GM19467 (cell line): Measurements from ENCODE around the gene USP48.

Experiments used
- ATAC-seq: cut with Tn5 transposase; IDR thresholded peaks from one replicate; pipeline ENCODE4 v1.9.1; 2021; ENCODE audit warnings: mild to moderate bottlenecking, moderate library complexity; ENCODE audit not compliant: unreplicated experiment

Gene USP48

DNA sequence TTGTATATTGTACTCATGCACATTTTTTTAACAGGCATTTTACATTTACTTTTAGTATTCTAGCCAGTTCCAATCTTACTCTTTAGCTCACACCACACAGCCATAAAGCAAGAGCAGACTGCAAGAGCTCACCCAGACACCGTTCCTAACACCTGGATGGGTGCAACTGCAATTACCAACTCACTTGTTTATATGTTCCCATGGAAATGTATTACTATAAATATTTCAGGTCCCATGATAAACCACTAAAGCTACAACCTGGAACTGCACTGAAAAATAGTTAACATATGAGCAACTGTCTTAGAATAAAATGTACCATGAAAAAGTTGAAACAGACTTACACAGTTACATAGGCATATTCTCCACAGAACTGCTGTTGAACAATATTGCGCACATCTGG, 30.8 kb downstream of the USP48 start:
- ATAC-seq: no peak

DNA sequence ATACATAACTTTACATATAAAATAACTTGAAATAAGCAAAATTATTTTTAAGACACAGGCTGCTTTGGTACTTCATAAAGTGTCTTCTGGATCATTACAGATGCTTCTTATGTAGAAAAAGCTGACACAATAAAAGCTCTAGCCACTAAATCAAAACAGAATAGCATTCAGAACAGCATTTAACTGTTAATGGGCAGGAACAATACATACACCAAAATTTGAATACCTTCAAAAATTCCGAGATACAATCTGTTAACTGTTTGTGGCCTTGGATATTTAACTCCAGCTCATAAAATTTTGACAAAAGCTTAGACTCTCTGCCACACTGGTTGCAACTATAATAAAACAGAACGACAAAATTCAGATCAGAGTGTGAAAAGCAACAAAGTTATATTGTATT, 31.7 kb downstream of the USP48 start:
- ATAC-seq: no peak

DNA sequence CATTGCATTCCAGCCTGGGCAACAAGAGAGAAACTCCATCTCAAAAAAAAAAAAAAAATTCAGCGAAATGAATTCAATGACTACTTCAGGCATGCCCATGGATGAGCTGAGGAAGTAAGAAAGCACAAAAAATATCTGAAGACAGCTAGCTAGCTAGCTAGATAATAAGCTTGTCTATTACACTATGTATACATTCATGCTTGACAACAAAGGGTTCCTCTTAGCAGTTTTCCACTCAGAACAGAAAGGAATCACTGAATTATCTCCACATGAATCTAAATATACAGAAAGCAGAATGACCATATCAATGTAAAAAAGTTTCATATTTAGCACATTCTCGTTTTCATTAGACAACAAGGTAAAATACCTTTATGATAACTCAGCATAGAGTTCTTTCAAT, 32.1 kb downstream of the USP48 start:
- ATAC-seq: no peak

DNA sequence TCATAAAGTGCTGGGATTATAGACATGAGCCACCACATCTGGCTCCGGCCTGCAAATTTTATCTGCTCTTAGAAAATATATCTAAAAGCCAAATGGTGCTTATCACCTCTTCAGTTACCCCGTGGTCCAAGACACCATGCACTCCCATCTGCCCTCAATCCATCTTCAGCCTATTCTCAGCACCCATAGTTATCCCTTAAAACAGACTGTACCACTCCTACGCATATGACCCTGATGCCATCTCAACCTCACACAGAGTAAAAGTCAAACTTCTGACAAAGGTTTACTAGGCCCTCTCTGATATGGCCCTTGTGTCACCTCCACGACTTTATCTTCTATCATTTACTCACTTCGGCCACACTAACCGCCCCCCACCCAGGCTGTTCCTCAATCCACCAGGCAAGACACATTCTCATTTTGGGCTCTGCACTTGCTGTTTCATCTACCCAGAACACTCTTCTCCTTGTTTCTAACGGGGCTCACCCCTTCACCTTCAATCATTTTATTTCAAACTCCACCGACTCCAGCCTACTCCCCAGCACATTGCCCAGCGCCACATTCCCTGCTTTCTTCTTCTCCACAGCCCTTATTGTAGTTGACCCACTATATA, 33.0 kb downstream of the USP48 start:
- no peak for ATAC-seq

DNA sequence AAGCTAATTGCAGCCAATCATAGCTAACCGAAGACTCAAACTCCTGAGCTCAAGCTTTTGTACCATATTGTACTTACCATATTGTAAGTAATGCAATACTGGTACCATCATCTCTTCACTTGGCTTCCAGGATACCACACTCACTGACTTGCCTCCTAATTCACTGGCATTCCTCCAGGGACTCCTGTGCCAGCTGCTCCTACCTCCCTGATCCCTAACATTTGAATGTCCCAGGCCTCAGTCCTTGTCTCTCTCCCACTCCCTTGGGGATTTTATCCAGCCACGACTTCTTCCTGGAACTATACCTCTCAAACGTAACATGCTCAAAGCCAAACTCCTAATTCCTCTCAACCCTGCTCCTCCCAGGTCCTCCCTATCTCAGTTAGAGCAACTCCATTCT, 33.8 kb downstream of the USP48 start:
- no peak for ATAC-seq

DNA sequence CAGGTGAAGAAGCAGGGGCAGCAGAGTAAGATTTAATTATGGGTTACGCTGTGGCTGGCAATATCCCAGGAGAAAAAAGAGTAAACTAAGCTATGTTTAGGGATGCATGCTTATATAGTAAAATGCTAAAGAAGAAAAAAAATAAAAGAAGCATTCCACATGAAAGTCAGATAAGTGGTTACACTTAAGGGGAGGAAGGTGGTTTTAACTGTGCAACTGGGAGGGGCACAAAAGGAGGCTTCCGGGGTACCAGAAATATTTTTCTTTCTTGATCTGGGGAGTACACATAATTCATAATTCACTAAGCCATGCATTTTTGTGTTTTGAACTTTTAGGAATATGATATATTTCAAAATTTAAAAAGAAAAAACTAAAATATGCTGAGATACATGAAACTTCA, 39.5 kb downstream of the USP48 start:
- ATAC-seq: no peak

DNA sequence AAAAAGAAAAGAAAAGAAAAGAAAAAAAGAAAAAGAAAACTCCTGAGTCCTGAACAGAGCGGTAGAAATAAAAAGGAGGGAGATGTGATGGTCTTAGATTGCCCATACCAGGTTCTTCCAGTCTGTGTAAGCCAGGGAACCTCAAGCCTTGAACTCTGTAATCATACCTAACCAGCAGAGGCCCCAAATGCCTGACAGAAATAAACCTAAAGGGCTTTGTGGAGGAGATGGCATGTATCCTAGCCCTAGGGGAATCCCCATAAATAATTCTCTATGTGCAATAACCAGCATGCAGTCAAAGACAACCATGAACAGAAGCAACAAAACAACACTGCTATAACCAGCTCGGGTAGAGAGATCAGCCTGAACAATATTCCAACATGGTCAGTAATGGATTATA, 40.4 kb downstream of the USP48 start:
- no peak for ATAC-seq

DNA sequence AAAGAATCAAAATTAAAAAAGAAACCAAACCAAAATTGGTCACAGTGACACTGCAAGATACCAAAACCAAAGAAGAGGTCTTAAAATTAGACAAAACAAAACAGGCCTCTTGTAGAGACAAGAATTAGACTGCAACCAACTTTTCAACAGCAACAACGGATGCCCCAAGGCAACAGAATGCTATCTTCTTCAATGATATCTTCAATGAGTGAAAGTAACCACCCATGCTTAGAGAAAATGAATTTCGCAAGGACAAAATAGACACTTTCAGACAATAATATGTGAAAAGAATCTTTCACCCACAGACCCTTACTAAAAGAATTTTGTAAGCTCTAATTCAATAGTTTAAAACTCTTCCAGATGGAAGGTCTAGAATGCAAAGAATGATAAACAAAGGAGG, 41.7 kb downstream of the USP48 start:
- no peak for ATAC-seq

DNA sequence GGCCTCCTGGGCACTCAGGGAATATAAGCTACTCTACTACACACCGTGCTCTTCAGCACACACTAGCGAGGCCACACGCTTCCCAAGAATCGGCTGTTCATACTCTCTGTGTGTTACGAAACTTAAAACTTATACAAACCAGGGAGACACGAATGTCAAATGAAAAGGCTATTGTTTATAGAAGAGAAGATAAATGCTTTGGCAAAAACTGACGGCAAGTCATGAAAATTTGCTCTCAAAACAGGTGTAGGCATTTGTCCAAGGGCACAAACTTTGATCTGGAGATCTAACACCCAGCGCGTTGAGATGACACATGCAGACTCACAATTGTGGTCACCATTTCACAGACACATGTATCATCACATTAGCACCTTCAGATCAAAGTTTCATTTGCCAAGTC, 46.1 kb downstream of the USP48 start:
- no peak for ATAC-seq

DNA sequence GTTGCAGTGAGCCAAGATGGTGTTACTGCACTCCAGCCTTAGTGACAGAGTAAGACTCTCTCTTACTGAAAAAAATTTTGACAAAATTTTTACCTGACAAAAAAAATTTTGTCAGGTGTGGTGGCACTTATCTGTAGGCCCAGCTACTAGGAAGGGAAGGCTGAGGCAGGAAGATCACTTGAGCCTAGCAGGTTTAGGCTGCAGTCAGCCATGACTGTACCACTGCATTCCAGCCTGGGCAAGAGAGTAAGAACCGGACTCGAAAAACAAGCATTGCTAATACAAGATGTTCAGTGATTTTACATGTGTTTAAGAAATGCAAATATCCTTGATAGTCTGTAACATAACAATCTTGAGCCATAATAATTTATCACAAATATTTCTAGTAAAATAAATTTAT, 46.9 kb downstream of the USP48 start:
- no peak for ATAC-seq

DNA sequence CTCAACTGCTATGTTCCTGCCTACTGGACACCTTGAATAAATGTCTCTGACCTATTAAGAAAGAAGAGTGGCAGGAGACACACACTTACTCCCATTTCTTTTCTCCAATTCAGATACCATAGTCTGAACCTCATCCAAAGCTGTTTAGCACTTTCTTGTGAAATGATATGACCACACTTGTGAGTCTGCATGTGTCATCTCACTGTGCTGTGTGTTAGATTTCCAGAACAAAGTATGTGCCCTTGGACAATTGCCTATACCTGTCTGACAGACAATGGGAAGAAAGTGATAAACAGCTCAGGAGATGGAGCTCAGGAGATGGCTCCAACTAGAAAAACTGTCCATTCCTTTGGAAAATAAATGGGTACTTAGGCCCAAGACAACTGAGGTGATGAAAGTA, 48.4 kb downstream of the USP48 start:
- ATAC-seq: no peak

DNA sequence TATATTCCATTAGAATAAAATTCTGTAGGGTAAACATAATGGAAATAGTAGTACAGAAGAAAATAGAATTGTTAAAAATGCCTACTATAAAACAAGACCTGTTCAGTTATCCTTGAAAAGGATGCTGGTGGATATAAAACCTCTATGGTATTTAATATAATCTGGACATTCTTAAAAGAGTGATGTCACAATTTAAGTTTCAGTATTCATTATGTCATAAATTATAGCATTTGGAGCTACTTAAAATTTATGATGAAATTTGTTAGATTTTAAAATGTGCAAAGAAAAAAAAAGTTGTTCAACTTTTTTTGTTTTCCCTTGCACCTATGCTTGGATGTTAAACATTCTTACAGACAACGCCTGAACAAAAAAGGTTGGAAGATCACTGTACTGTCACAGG, 50.3 kb downstream of the USP48 start:
- no peak for ATAC-seq

DNA sequence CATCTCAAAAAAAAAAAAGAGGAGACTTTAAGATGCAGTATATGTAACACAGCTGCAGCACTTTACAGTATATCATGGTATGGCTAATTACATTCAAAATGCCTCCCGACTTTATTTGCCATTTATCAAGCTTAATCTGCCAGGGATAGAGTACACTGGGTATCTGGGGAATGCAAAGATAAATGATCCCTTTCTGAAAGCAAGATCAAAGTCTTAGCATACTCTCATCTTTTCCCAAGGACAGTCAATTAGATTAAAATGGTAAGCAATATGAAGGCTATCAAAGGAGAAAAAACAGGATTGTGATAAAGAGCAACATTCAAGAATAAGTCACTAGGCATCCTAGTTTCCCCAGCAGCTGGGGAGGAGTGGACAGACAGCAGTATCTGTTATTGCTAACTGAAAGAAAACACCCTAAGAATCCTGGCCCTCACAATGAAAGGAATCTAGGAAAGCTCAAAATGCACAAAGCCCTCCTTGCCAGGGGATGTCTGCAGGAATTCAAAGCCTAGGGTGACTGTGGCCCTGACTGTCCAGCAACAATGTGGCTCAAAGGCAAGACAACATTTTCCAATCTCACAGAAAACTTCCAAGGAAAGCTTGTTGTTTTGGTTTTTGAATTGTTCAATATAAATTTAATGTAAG, 57.1 kb downstream of the USP48 start:
- no peak for ATAC-seq

DNA sequence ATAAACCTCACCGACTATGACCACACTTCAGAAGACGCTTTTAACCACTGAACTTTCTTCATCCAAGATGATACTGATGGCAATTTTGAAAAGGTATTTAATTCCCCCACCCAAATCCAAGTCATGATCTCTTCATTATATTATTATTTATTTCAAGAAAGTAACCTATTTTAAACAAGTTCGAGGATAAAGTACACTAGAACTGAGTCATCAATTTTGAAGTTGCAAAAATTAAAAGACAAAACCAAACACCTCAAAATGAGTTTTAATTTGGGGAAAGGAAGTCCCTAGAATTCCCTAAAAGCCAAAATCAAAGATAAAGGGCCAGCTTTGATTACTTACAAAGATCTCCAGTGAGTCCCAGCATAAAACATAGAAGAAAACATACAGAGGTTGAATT, 58.4 kb downstream of the USP48 start:
- ATAC-seq: no peak

DNA sequence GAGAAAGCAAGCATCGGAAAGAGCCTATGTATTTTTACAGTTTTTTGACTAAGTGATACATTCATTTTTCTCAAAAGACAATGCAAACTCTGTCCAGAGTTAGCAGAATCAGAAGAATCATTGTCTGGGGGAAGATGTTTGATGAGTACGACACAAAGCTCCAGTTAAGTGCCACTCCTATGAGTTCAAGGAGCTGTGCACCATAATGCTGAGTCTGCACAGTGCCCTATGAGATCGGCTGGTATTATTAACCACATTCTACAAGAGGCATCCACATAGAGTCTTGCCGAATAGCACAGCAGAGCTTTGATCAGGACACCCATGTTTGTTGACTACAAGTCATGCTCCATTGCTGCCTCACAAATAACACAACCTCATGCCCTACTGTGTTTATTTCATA, 58.9 kb downstream of the USP48 start:
- ATAC-seq: no peak

DNA sequence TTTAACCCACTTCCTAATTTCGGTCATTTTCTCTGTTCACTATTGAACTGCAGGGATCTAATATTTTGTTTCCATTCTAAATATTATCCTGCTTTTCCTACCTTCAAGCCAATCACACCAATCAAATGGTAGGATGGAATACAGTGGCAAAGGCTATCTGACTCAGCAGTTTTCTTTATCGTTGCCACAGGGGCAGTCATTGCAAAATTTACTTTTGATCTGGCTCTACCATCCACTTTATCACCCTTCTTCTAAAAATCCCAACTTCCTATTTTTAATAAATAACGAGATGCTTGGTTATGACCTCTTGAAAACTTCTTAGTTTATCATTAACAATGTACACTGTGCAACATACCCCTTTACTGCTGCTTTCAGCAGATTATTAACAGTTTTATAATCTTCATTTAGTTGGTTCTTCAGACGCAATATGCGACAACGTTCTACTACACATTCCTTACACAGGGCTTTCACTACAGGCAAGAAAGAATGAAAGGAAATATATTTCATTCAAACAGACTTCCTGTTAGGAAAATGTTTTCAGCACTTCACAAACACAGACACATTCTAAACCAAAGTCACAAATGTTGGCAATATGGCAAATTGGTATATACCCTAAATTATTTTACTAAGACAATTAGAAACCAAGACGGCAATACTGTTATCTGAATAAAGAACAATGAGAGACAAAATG, 61.5 kb downstream of the USP48 start:
- ATAC-seq: no peak

DNA sequence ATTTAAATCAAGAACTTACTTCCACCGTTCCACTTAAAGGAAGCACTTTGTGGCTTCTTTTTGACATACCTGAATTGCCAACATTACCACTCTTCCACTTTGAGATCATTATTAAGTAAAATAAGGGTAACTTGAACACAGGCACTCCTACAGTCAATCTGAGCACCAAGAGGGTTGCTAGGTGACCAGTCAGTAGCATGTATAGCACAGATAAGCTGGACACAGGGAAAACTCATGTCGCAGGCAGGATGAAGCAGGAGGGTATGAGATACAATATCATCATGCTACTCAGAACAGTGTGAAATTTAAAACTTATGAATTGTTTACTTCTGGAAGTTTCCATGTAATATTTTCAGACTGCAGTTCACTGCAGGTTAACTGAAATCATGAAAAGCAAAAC, 66.8 kb downstream of the USP48 start:
- no peak for ATAC-seq

DNA sequence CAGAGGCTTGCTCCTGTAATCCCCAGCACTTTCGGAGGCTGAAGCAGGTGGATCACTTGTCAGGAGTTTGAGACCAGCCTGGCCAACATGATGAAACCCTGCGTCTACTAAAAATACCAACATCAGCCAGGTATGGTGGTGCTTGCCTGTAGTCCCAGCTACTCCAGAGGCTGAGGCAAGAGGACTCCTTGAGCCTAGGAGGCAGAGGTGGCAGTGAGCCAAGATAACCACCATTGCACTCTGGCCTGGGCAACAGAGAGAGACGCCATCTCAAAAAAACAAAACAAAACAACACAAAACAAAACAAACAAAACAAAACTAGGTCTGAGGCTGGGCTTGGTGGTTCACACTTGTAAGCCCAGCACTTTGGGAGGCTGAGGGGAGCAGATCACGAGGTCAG, 75.1 kb downstream of the USP48 start:
- ATAC-seq: no peak

DNA sequence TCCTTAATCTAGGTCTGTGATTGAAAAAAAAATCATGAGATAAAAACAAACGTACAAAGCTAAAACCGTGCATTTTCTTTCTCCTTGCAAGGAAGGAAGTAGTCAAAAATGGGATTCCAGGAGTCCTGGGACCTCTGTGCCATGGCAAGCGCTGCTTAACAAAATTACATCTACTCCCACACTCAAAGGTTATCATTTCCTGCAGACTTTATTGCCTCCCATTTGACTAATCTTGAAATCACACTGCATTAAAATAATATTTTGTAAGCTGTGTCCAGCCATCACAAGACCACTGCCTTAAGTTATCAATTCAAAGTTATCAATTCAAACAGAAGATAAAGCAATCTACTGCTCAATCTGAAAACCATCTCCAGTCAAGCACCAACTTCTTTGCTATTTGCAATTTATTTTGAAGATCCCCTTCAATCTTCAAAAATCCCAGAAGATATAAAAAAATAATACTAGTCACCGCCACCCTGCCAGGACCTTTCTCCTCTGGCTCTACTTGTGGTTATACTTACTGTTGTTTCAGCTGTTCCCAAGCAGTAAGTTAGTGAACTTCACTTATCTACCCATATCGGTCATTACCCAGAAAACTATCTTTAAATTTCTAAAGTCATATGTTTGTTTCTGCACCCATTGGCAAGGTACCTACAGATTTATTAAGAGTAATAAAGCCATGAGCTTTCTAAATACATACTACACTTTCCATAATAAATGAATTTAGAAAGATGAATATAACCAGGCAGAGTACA, 75.7 kb downstream of the USP48 start:
- ATAC-seq: no peak

DNA sequence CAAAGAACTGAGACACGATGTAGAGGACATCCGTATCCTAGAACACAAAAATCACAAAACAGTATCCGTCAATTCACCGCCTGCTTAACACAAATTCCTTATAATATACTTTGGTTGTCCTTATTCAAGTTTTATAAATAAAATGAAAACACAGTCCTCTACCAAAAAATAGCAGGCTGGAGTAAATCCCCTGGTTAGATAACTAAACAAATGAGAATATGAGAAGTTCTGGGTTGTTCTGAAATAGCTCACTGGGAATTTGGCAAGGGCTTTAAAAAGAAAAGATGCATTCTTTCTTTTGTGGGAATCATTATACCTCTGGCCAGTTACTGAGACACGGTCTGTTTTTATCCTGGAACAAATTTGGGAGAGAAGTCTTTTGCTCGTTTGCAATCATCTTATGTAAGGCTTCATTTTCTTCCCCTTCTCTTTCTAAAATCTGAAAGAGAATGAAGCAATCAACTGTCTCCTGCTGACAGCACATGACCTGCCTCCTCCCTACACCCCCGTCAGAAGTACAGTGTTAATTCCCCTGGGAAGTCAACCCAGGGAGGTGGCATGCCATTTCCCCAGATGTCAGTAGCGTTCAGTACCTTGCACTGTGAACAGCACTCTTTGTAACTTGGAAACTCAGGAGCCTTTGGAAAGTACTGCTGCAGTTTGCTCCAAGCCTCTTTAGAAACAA, 76.7 kb downstream of the USP48 start:
- ATAC-seq: no peak

DNA sequence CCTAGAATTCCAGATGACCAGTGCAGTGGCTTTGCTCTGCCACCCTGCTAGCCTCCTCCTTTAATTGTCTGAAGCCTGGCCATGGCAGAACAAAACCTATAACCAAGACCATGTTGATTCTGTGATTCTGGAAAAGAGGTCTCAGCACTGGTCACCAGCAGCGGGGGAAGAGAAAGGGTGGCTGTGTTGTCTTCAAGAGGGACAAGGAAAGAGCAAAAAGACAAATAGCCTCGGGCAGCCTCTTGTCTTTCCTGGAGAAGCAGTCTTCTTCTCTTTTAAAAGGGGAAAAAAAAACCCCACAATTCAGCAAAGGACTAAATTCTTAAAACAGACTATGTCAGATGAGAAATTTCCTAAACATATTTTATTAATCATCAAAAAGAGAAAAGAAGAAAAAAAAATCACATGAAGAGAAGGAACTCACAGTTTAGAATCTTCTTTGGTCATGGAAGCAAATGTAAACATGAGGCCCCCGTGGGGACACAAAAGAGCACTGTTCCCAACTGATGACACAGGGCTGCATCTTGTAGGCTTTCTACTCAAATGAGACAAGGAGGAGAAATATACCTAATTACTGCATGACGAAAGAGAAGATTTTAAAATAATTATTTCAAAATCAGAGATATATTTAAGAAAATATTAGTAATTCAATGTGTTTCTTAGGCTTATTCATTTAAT, 77.5 kb downstream of the USP48 start:
- no peak for ATAC-seq
